BJ (cell line): ENCODE measurements around the gene AKR1D1. TPM values are rescaled to one million over a fixed set of nuclear protein-coding genes. Genes with fewer than 3 reads are reported as not detected.

Experiments
- CTCF ChIA-PET: fragments of 350-600 bp; formaldehyde crosslinking; extraction: SDS; loops from one replicate; lab custom pipeline; 2021; ENCODE audit warnings: antibody characterized with exemption, inconsistent platforms; lab: Yijun Ruan, JAX
- POLR2A ChIA-PET: fragments of 300-600 bp; sonication (Branson Sonifier 250); formaldehyde crosslinking; extraction: SDS; loops from one replicate; lab custom pipeline; 2021; ENCODE audit warnings: antibody characterized with exemption; lab: Charles Lee
- DNase-seq: peaks from one replicate; pipeline ENCODE4 v3.0.0-alpha.2; 2011; ENCODE audit warnings: low read depth
- H3K27me3 ChIP-seq: 2 replicates; pipeline ENCODE4 v1.6.0; 2011; ENCODE audit warnings: low read length; ENCODE audit not compliant: control insufficient read depth, insufficient read depth
- H3K36me3 ChIP-seq: 2 replicates; pipeline ENCODE4 v1.5.1; 2011; ENCODE audit warnings: low read length; ENCODE audit not compliant: control insufficient read depth, insufficient read depth
- H3K4me3 ChIP-seq: 2 replicates; pipeline ENCODE4 v1.5.1; 2011; ENCODE audit warnings: low read depth, mild to moderate bottlenecking, control low read depth, low read length
- polyA plus RNA-seq: library from polyadenylated mRNA; depleted of rRNA; stranded (reverse); fragments of >200 nt; gene quantifications from 2 replicates; pipeline ENCODE4 v1.2.3, GENCODE V29; 2011
- TF ChIP-seq, protein P1 (sequence below): IDR thresholded peaks from 2 replicates; pipeline ENCODE4 v1.5.1; 2011; ENCODE audit warnings: low read depth, mild to moderate bottlenecking, control low read depth, inconsistent platforms, low read length, moderate library complexity; ENCODE audit not compliant: insufficient read depth

The AKR1D1 gene
- polyA plus RNA-seq, 1 experiment, result not detected

DNA sequence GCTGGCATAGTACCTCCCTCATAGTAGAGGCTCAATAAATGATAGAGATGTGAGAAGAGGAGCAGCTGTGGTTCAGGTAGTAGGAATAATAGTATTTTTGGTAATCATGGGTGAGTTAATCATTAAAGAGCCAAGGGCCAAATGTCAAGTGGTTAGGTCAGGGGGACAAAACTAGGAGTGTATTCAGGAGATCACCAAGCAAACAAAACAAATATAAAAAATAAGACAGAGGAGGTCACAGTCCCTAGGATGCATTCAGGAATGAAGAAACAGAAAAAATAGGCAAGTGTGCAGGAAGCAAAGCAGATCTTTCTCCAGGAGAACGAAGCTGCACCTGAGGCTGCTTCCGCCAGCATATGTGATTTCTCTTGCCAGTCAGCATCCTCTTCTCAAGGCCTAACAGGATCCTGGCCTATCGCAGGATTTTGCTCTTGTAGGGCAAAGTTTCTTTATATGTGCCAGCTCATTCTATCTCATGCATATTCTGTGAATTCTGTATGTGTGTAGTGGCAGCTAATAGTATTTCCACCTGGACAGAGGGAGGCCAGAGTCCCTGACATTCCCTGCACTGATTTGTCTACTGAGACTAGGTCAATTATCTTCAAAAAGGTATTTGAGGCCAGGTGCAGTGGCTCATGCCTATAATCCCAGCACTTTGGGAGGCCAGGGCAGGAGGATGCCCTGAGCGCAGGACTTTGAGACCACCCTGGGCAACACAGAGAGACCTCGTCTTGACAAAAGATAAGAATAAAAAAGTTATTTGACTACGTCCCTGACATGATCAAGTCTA is 82.7 kb downstream of the AKR1D1 start:
- Histone ChIP-seq H3K4me3 (no peak overlapping the region), H3K36me3 (no peaks in the 10 kb centered on the region), H3K27me3 (no peaks in the 10 kb centered on the region)
- POLR2A ChIA-PET, result no interaction called here
- DNase-seq, result no peak
- TF ChIP-seq, protein P1, sequence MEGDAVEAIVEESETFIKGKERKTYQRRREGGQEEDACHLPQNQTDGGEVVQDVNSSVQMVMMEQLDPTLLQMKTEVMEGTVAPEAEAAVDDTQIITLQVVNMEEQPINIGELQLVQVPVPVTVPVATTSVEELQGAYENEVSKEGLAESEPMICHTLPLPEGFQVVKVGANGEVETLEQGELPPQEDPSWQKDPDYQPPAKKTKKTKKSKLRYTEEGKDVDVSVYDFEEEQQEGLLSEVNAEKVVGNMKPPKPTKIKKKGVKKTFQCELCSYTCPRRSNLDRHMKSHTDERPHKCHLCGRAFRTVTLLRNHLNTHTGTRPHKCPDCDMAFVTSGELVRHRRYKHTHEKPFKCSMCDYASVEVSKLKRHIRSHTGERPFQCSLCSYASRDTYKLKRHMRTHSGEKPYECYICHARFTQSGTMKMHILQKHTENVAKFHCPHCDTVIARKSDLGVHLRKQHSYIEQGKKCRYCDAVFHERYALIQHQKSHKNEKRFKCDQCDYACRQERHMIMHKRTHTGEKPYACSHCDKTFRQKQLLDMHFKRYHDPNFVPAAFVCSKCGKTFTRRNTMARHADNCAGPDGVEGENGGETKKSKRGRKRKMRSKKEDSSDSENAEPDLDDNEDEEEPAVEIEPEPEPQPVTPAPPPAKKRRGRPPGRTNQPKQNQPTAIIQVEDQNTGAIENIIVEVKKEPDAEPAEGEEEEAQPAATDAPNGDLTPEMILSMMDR, result no peak
- CTCF ChIA-PET, result interaction anchor here (0.7 to 1.8 kb wide), 2 partner anchors 16 to 42 kb away, joined by 3 to 4 read pairs; no protein-coding TSS in a partner anchor

- no peak overlapping the region for H3K4me3 ChIP-seq
- H3K36me3 ChIP-seq, result no peaks in the 10 kb centered on the region
- H3K27me3 ChIP-seq, result no peaks in the 10 kb centered on the region
- DNase-seq, result peak; percentile 6
- ChIA-PET CTCF (interaction anchor here (0.7 to 4.4 kb wide), 7 partner anchors 9 to 580 kb away, joined by 3 to 29 read pairs (median 3); no protein-coding TSS in a partner anchor), POLR2A (no interaction called here)
- TF ChIP-seq, protein P1, result peak; percentile 69
These were observed 85.4 kb downstream of the AKR1D1 start for GRCh38 chr7:138161600-138162081.

DNA sequence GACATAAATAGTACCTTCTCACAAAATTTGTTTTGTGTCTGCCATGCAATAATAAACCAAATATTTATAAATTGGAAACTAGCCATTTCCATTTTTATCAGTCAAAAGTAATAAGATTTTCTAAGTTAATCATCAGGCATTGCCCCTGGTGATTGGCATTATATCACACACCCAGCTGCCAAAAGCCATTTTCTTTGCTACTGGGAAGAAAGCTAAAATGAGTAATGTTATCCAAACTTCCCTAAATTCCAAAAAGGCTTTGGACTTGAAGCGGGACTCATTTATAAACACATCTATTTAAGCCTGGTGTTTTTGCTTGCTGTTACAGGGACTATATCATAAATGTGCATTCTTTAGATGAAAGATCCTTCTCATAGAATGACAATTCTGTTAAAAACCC is 86.0 kb downstream of the AKR1D1 start:
- Histone ChIP-seq H3K36me3 (no peaks in the 10 kb centered on the region), H3K4me3 (no peak overlapping the region), H3K27me3 (no peaks in the 10 kb centered on the region)
- CTCF ChIA-PET, result interaction anchor here (0.7 to 4.4 kb wide), 6 partner anchors 9 to 579 kb away, joined by 3 to 29 read pairs (median 3); no protein-coding TSS in a partner anchor
- TF ChIP-seq, protein P1, result no peak
- POLR2A ChIA-PET, result no interaction called here
- no peak for DNase-seq

GRCh38 chr7:138163800-138164199 is 87.5 kb downstream of the AKR1D1 start:
- CTCF ChIA-PET, result interaction anchor here (4.4 kb wide), 1 partner anchor 574 kb away, joined by 29 read pairs; no protein-coding TSS in a partner anchor
- Histone ChIP-seq H3K4me3 (no peak overlapping the region), H3K36me3 (no peaks in the 10 kb centered on the region), H3K27me3 (no peaks in the 10 kb centered on the region)
- POLR2A ChIA-PET, result no interaction called here
- no peak for DNase-seq
- TF ChIP-seq, protein P1, result no peak

- ChIA-PET CTCF (interaction anchor here (0.7 to 0.9 kb wide), 2 partner anchors 568 to 574 kb away, joined by 3 to 4 read pairs; no protein-coding TSS in a partner anchor), POLR2A (no interaction called here)
- no peak for DNase-seq
These were observed 88.5 kb downstream of the AKR1D1 start for GRCh38 chr7:138164804-138165203.

More at GRCh38 chr7:138164804-138165203, 88.5 kb downstream of the AKR1D1 start:
- Histone ChIP-seq H3K36me3 (no peaks in the 10 kb centered on the region), H3K27me3 (no peaks in the 10 kb centered on the region), H3K4me3 (no peak overlapping the region)
- TF ChIP-seq, protein P1, result no peak
